Activated B cell treated with CpG ODN at 0.5 μM for 24 hours (primary cell): ENCODE results near the gene USP3. TPM values are rescaled to one million over a fixed set of nuclear protein-coding genes. Genes with fewer than 3 reads are reported as not detected.

ENCODE experiments used
- ATAC-seq: fragments of 200-7000 bp; cut with Tn5 transposase; one replicate; pipeline ENCODE4 v1.10.0; 2021; ENCODE audit warnings: low read depth, mild to moderate bottlenecking, moderate library complexity
- CTCF ChIA-PET: fragments of 350-600 bp; sonication (Branson Sonifier 250); formaldehyde crosslinking; loops from one replicate; lab custom pipeline; 2021; ENCODE audit warnings: antibody characterized with exemption; lab: Charles Lee
- POLR2A ChIA-PET: fragments of 350-600 bp; sonication (Branson Sonifier 250); formaldehyde crosslinking; loops from one replicate; lab custom pipeline; 2021; ENCODE audit warnings: antibody characterized with exemption; lab: Charles Lee
- DNase-seq: peaks from one replicate; pipeline ENCODE4 v3.0.0; 2022
- H3K27ac Mint-ChIP-seq: one replicate; pipeline ENCODE4 v1.8.0; 2020; ENCODE audit warnings: mixed read lengths
- H3K27me3 Mint-ChIP-seq: one replicate; pipeline ENCODE4 v1.8.0; 2021; ENCODE audit warnings: mixed read lengths
- H3K36me3 Mint-ChIP-seq: one replicate; pipeline ENCODE4 v1.8.0; 2021; ENCODE audit warnings: low read depth, mixed read lengths
- H3K4me1 Mint-ChIP-seq: one replicate; pipeline ENCODE4 v1.8.0; 2021; ENCODE audit warnings: mixed read lengths
- H3K4me3 Mint-ChIP-seq: one replicate; pipeline ENCODE4 v1.8.0; 2020; ENCODE audit warnings: mild to moderate bottlenecking, mixed read lengths
- H3K9me3 Mint-ChIP-seq: one replicate; pipeline ENCODE4 v1.8.0; 2020; ENCODE audit warnings: mixed read lengths
- CTCF ChIP-seq: fragments of 200-600 bp; IDR thresholded peaks from one replicate; pipeline ENCODE4 v1.8.0; 2022; ENCODE audit warnings: antibody characterized with exemption, mild to moderate bottlenecking
- intact Hi-C: fragments of 100-400 bp; cut with micrococcal nuclease; formaldehyde crosslinking; loops from one replicate; pipeline ENCODE4 v1.15.1; 2024
- total RNA-seq: library from RNA; stranded (reverse); gene quantifications from 2 replicates; pipeline ENCODE4 v1.2.3, GENCODE V29; 2022

The USP3 gene
- total RNA-seq, 1 donor from 2014 or later: 110 TPM

- POLR2A ChIA-PET: interaction anchor here (0.6 to 8.8 kb wide), 6 partner anchors 15 to 90 kb away, joined by 3 to 509 read pairs (median 52); partner anchors contain the start of gene FBXL22
- intact Hi-C loops: loop anchor here (2.0 to 10.0 kb wide), 3 partner anchors 23 to 383 kb away; partner anchors contain the start of gene LACTB
- H3K36me3 Mint-ChIP-seq: peaks cover 7% of the 10 kb centered on the region
- H3K27me3 Mint-ChIP-seq: no peaks in the 10 kb centered on the region
- DNase-seq (no peak), ATAC-seq (no peak)
- peaks cover 77% of the 10 kb centered on the region for H3K4me1 Mint-ChIP-seq
- CTCF ChIA-PET: interaction anchor here (1.2 to 7.4 kb wide), 4 partner anchors 19 to 42 kb away, joined by 3 to 103 read pairs (median 49); no protein-coding TSS in a partner anchor
- H3K4me3 Mint-ChIP-seq: peak overlapping the region; percentile 9
- no peak for TF ChIP-seq CTCF
- no peaks in the 10 kb centered on the region for H3K9me3 Mint-ChIP-seq
- peak overlapping the region; percentile 32 for H3K27ac Mint-ChIP-seq
Observed at GRCh38 chr15:63507878-63508818, 3.8 kb downstream of the USP3 start.

DNA sequence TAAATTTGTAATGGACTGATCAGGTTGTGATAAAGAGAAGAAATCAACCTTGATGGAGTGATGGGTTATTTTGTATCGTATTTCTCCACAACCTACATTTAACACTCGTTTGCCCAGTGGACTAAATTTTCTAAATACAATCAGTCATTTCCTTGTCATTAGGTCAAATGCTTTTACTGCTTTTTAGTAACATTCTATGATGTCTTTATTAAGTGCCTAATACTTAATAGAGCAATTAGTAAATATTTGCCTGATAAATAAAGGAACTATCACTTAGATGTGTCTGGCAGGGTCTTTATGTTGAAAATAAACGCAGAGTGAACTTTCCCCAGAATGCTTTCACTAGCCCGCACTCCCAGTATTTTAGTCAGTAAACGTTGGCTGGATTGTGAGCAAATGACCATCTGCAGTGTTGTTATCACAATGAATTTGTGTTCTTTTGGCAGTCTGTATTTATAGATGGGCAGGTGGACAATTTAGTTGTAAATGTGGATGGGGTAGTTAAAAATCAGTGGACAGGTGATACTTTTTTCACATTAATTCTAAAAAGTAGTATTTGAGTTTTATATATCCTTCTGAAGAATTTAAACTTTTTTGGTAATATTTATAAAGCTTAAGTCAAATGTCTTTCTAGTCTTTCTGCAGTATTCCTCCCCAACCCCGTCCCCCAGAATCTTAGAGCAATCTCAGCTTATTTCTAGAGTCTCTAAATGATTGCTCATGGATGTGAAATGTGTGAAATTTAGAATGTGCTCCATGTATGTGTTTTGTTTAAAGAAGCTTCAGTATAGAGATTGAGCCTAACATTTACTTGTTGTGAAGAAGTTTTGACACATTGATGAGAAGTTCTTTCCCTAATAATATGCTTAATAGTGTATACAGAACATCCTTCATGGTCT lies 4.9 kb downstream of the USP3 start:
- peaks cover 81% of the 10 kb centered on the region for H3K4me1 Mint-ChIP-seq
- POLR2A ChIA-PET: interaction anchor here (0.5 to 8.8 kb wide), 4 partner anchors 19 to 83 kb away, joined by 4 to 282 read pairs (median 7); no protein-coding TSS in a partner anchor
- CTCF ChIA-PET: interaction anchor here (1.0 to 7.4 kb wide), 7 partner anchors 20 to 43 kb away, joined by 3 to 103 read pairs (median 6); no protein-coding TSS in a partner anchor
- intact Hi-C loops: loop anchor here (2.0 to 10.0 kb wide), 3 partner anchors 21 to 385 kb away; partner anchors contain the start of gene LACTB
- H3K27me3 Mint-ChIP-seq: no peaks in the 10 kb centered on the region
- peak overlapping the region; percentile 32 for H3K27ac Mint-ChIP-seq
- DNase-seq (no peak), ATAC-seq (no peak)
- H3K36me3 Mint-ChIP-seq: peaks cover 7% of the 10 kb centered on the region
- no peak for TF ChIP-seq CTCF
- H3K4me3 Mint-ChIP-seq: no peak overlapping the region
- H3K9me3 Mint-ChIP-seq: no peaks in the 10 kb centered on the region

- intact Hi-C loops: loop anchor here (2.0 to 10.0 kb wide), 3 partner anchors 21 to 385 kb away; partner anchors contain the start of gene LACTB
- no peak for TF ChIP-seq CTCF
- ATAC-seq (no peak), DNase-seq (no peak)
- Mint-ChIP-seq H3K36me3 (peaks cover 4% of the 10 kb centered on the region), H3K27me3 (no peaks in the 10 kb centered on the region), H3K9me3 (no peaks in the 10 kb centered on the region), H3K4me1 (peaks cover 90% of the 10 kb centered on the region), H3K27ac (peak overlapping the region; percentile 82), H3K4me3 (peak overlapping the region; percentile 25)
- ChIA-PET CTCF (interaction anchor here (1.0 to 1.8 kb wide), 5 partner anchors 22 to 44 kb away, joined by 3 to 12 read pairs (median 4); no protein-coding TSS in a partner anchor), POLR2A (interaction anchor here (0.5 to 2.0 kb wide), 6 partner anchors 9 to 82 kb away, joined by 3 to 9 read pairs (median 4); no protein-coding TSS in a partner anchor)
Observed at GRCh38 chr15:63509955-63510940, 5.9 kb downstream of the USP3 start.

DNA sequence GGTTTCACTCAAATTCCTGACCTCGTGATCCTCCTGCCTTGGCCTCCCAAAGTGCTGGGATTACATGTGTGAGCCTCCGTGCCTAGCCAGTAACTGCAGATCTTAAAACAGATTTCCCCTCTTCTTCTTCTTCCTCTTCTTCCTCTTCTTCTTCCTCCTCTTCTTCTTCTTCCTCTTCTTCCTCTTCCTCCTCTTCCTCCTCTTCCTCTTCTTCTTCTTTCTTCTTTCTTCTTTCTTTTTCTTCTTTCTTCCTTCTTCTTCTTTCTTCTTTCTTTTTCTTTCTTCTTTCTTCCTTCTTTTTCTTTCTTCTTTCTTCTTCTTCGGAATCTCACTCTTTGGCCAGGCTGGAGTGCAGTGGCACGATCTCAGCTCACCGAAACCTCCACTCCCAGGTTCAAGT lies 7.8 kb downstream of the USP3 start:
- Mint-ChIP-seq H3K27ac (peak overlapping the region; percentile 61), H3K4me3 (peak overlapping the region; percentile 24), H3K27me3 (no peaks in the 10 kb centered on the region), H3K9me3 (no peaks in the 10 kb centered on the region), H3K36me3 (no peaks in the 10 kb centered on the region), H3K4me1 (peaks cover 92% of the 10 kb centered on the region)
- ChIA-PET CTCF (interaction anchor here (1.2 to 1.8 kb wide), 3 partner anchors 8 to 48 kb away, joined by 3 to 5 read pairs (median 4); partner anchors contain the start of gene USP3), POLR2A (interaction anchor here (0.6 to 1.5 kb wide), 4 partner anchors 15 to 31 kb away, joined by 3 to 4 read pairs (median 3); no protein-coding TSS in a partner anchor)
- TF ChIP-seq CTCF: no peak
- DNase-seq (no peak), ATAC-seq (no peak)
- intact Hi-C loops: no loop called here
